Lower leg skin (tissue), 4 donors: ENCODE results near the gene MAP3K15. TPM values are rescaled to one million over a fixed set of nuclear protein-coding genes. Genes with fewer than 3 reads are reported as not detected.
A peak's percentile ranks its signal among the peaks of the same experiment; 100 is the strongest.

Experiments
- DNase-seq, 2 donors: peaks; one replicate each; pipeline ENCODE4 v3.0.0-alpha.2; 2019; ENCODE audit warnings: low spot score in 2 of 2
- H3K4me3 ChIP-seq: fragments of 200-600 bp; sonication (generic); 2 replicates; pipeline ENCODE4 v1.5.1; 2017; ENCODE audit warnings: mild to moderate bottlenecking, low read depth; ENCODE audit not compliant: poor library complexity, severe bottlenecking
- POLR2A ChIP-seq, 2 donors: fragments of 450-650 bp; IDR thresholded peaks; one replicate each; pipeline ENCODE4 v1.6.1; 2016 to 2017; ENCODE audit warnings: antibody characterized with exemption in 2 of 2, mild to moderate bottlenecking in 1 of 2, moderate library complexity in 1 of 2
- WGBS, 2 donors: methylation state at CpG; one replicate each; pipeline ENCODE4 v1.1.5; 2018; 5-methylcytosine and 5-hydroxymethylcytosine counted together
- intact Hi-C: fragments of 100-400 bp; cut with DNase I; formaldehyde crosslinking; loops from one replicate; pipeline ENCODE4 v1.15.0; 2023; ENCODE audit warnings: low total_unique reads
- total RNA-seq, 4 donors: library from RNA; depleted of rRNA; stranded (reverse); fragments of >200 nt; gene quantifications; one replicate each; pipeline ENCODE4 v1.1.0, GENCODE V29; 2016
- TF ChIP-seq, protein P1 (sequence below), 3 donors: fragments of 450-650 bp; IDR thresholded peaks; one replicate each; pipeline ENCODE4 v1.5.1; 2016; ENCODE audit warnings: antibody characterized with exemption in 3 of 3, mild to moderate bottlenecking in 3 of 3, moderate library complexity in 2 of 3

MAP3K15 gene
- total RNA-seq, 4 donors from 2014 or later: 0.11 to 0.15 TPM; not detected in 2

GRCh38 chrX:19543951-19544381 is 28.7 kb upstream of the MAP3K15 start:
- 91 to 95% methylated on average over 12 of the region's 12 CpGs for WGBS, 2 donors

GRCh38 chrX:19543020-19543715 is 27.9 kb upstream of the MAP3K15 start:
- WGBS, 2 donors: 73 to 82% methylated on average over 9 of the region's 9 CpGs
- TF ChIP-seq POLR2A (IDR thresholded peaks at IDR 0.05): no peak
- TF ChIP-seq, protein P1, sequence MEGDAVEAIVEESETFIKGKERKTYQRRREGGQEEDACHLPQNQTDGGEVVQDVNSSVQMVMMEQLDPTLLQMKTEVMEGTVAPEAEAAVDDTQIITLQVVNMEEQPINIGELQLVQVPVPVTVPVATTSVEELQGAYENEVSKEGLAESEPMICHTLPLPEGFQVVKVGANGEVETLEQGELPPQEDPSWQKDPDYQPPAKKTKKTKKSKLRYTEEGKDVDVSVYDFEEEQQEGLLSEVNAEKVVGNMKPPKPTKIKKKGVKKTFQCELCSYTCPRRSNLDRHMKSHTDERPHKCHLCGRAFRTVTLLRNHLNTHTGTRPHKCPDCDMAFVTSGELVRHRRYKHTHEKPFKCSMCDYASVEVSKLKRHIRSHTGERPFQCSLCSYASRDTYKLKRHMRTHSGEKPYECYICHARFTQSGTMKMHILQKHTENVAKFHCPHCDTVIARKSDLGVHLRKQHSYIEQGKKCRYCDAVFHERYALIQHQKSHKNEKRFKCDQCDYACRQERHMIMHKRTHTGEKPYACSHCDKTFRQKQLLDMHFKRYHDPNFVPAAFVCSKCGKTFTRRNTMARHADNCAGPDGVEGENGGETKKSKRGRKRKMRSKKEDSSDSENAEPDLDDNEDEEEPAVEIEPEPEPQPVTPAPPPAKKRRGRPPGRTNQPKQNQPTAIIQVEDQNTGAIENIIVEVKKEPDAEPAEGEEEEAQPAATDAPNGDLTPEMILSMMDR (IDR thresholded peaks at IDR 0.05): no peak
- intact Hi-C loops: loop anchor here (10.0 kb wide), 1 partner anchor 342 kb away; the partner anchor contains the start of gene SH3KBP1
- DNase-seq: no peak
- H3K4me3 ChIP-seq: no peak overlapping the region

More at GRCh38 chrX:19543951-19544381, 28.7 kb upstream of the MAP3K15 start:
- peak in 1 of 2 donors; percentile 76 for DNase-seq
- no peak overlapping the region for H3K4me3 ChIP-seq
- TF ChIP-seq POLR2A (IDR thresholded peaks at IDR 0.05): no peak
- TF ChIP-seq, protein P1 (IDR thresholded peaks at IDR 0.05): no peak
- intact Hi-C loops: loop anchor here (10.0 kb wide), 1 partner anchor 341 kb away; the partner anchor contains the start of gene SH3KBP1

- intact Hi-C loops: loop anchor here (10.0 kb wide), 1 partner anchor 343 kb away; the partner anchor contains the start of gene SH3KBP1
- no peak overlapping the region for H3K4me3 ChIP-seq
- WGBS, 2 donors: 91 to 94% methylated on average over 10 to 19 of the region's 19 CpGs
- TF ChIP-seq, protein P1 (IDR thresholded peaks at IDR 0.05): no peak
- no peak for TF ChIP-seq POLR2A (IDR thresholded peaks at IDR 0.05)
- peak in 1 of 2 donors; percentile 83 for DNase-seq
These were observed 26.6 kb upstream of the MAP3K15 start for GRCh38 chrX:19541931-19542330.

- TF ChIP-seq POLR2A (IDR thresholded peaks at IDR 0.05): no peak
- TF ChIP-seq, protein P1 (IDR thresholded peaks at IDR 0.05): no peak
- H3K4me3 ChIP-seq: no peak overlapping the region
- intact Hi-C loops: loop anchor here (10.0 kb wide), 1 partner anchor 344 kb away; the partner anchor contains the start of gene SH3KBP1
- 85 to 100% methylated on average over 3 of the region's 3 CpGs for WGBS, 2 donors
- DNase-seq: peak in 1 of 2 donors; percentile 60
These were observed 25.9 kb upstream of the MAP3K15 start for GRCh38 chrX:19541196-19541595.

GRCh38 chrX:19540076-19540475 is 24.8 kb upstream of the MAP3K15 start:
- no peak for DNase-seq
- H3K4me3 ChIP-seq: no peak overlapping the region
- 77 to 100% methylated on average over 3 of the region's 3 CpGs for WGBS, 2 donors
- TF ChIP-seq POLR2A (IDR thresholded peaks at IDR 0.05): no peak
- TF ChIP-seq, protein P1 (IDR thresholded peaks at IDR 0.05): no peak
- intact Hi-C loops: loop anchor here (10.0 kb wide), 1 partner anchor 345 kb away; the partner anchor contains the start of gene SH3KBP1
